CD4-positive, alpha-beta memory T cell (primary cell): ENCODE results near the gene PTGFRN. TPM values are rescaled to one million over a fixed set of nuclear protein-coding genes. Genes with fewer than 3 reads are reported as not detected.

Experiments used
- CTCF ChIA-PET: fragments of 350-600 bp; sonication (Branson Sonifier 250); formaldehyde crosslinking; loops from one replicate; lab custom pipeline; 2021; ENCODE audit warnings: inconsistent platforms; ENCODE audit not compliant: partially characterized antibody; lab: Charles Lee
- POLR2A ChIA-PET: fragments of 350-600 bp; sonication (Branson Sonifier 250); formaldehyde crosslinking; loops from one replicate; lab custom pipeline; 2021; ENCODE audit not compliant: partially characterized antibody; lab: Charles Lee
- DNase-seq, 5 donors: peaks; one replicate each; pipeline versions ENCODE4 v3.0.0 to v3.0.0-alpha.2; 2020 to 2022; ENCODE audit warnings: mixed read lengths in 1 of 5
- H3K27ac ChIP-seq: one replicate; pipeline ENCODE4 v1.7.0; 2013; ENCODE audit warnings: low read depth, low read length
- H3K27me3 ChIP-seq: 2 replicates; pipeline ENCODE4 v1.7.0; 2013; ENCODE audit warnings: mild to moderate bottlenecking, low read length, moderate library complexity; ENCODE audit not compliant: insufficient read depth
- H3K36me3 ChIP-seq: 2 replicates; pipeline ENCODE4 v1.7.0; 2013; ENCODE audit warnings: mild to moderate bottlenecking, low read length, moderate library complexity; ENCODE audit not compliant: insufficient read depth
- H3K4me1 ChIP-seq: 2 replicates; pipeline ENCODE4 v1.7.0; 2013; ENCODE audit warnings: mild to moderate bottlenecking, low read length, moderate library complexity; ENCODE audit not compliant: insufficient read depth
- H3K4me3 ChIP-seq, 2 donors: one replicate each; pipeline ENCODE4 v1.7.0; 2013; ENCODE audit warnings: low read length in 2 of 2, mild to moderate bottlenecking in 1 of 2
- H3K9me3 ChIP-seq, 2 donors: one replicate each; pipeline ENCODE4 v1.7.0; 2013; ENCODE audit warnings: low read length in 2 of 2, control low read depth in 1 of 2; ENCODE audit not compliant: control insufficient read depth in 1 of 2
- H3K27ac Mint-ChIP-seq, 7 donors: one replicate each; pipeline ENCODE4 v1.8.0; 2020 to 2021; ENCODE audit warnings: mixed read lengths in 7 of 7, mild to moderate bottlenecking in 6 of 7, inconsistent platforms in 3 of 7, moderate library complexity in 3 of 7
- H3K27me3 Mint-ChIP-seq, 2 donors: one replicate each; pipeline ENCODE4 v1.8.0; 2020 to 2021; ENCODE audit warnings: mixed read lengths in 2 of 2
- H3K36me3 Mint-ChIP-seq, 2 donors: one replicate each; pipeline ENCODE4 v1.8.0; 2020 to 2021; ENCODE audit warnings: mixed read lengths in 2 of 2, inconsistent platforms in 1 of 2, mild to moderate bottlenecking in 1 of 2
- H3K4me1 Mint-ChIP-seq, 4 donors: one replicate each; pipeline ENCODE4 v1.8.0; 2020 to 2021; ENCODE audit warnings: mixed read lengths in 4 of 4, mild to moderate bottlenecking in 1 of 4
- H3K4me3 Mint-ChIP-seq, 8 donors: one replicate each; pipeline ENCODE4 v1.8.0; 2020 to 2021; ENCODE audit warnings: mixed read lengths in 8 of 8, mild to moderate bottlenecking in 7 of 8, moderate library complexity in 6 of 8, inconsistent platforms in 3 of 8
- H3K9me3 Mint-ChIP-seq, 8 donors: one replicate each; pipeline ENCODE4 v1.8.0; 2020 to 2021; ENCODE audit warnings: mixed read lengths in 8 of 8, mild to moderate bottlenecking in 5 of 8, inconsistent platforms in 3 of 8, moderate library complexity in 1 of 8
- intact Hi-C: fragments of 100-400 bp; cut with micrococcal nuclease; formaldehyde crosslinking; loops from one replicate; pipeline ENCODE4 v1.15.1; 2023
- polyA plus RNA-seq, 2 donors: library from polyadenylated mRNA; unstranded; fragments of 300-500 nt; fragmentation: Illumina TruSeq; gene quantifications; one replicate each; pipeline ENCODE4 v1.2.3, GENCODE V29; 2021
- total RNA-seq, 2 experiments: library from RNA; stranded (reverse); gene quantifications; one replicate each; pipeline ENCODE4 v1.2.3, GENCODE V29; 2021

PTGFRN gene
- total and polyA plus RNA-seq, 4 experiments from 2014 or later = 0.39 to 0.55 (median 0.44) TPM; not detected in 1

DNA sequence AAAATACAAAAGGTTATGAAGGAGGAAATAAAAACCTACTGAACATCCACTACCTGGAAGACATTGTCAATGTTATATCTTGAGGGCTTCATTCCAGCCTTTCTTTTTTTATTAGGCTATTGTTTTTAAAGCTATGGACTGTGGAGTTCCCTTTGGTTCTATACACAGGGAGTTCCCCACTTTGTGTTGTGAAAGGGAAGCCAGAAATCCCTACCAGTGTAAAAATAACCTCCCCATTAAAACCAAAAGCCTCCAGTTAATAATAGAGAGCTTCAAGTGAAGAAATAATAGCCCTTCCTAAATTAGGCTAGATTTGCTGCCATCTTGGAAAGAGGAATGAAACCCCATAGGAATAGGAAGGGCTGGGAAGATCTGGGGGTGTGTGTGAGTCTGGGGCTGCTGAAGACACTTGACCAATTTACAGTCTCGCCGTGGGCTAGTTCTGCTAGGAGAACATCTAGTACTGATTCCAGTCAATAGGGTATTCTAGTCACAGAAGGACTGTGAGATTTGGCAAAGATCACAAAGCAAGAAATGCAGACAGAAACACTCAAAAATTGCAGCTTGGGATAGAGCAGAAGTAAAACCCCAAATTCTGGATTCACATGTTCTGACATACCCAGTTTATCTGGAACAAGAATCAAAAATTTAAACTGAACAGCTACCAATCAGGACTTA, 32.4 kb upstream of the PTGFRN start:
- Histone ChIP-seq H3K9me3 (no peaks in the 10 kb centered on the region), H3K4me3 (no peak overlapping the region), H3K4me1 (peaks cover 51% of the 10 kb centered on the region), H3K27me3 (no peaks in the 10 kb centered on the region), H3K27ac (peak overlapping the region; percentile 50), H3K36me3 (no peaks in the 10 kb centered on the region)
- Mint-ChIP-seq H3K4me1 (peaks cover 14 to 25% (median 24%) of the 10 kb centered on the region in 4 donors), H3K27me3 (peaks cover 0 to 2% of the 10 kb centered on the region in 2 donors), H3K9me3 (no peaks in the 10 kb centered on the region), H3K36me3 (no peaks in the 10 kb centered on the region), H3K4me3 (peak overlapping the region in 2 of 8 donors; percentile 0 to 27), H3K27ac (no peak overlapping the region)
- POLR2A ChIA-PET = interaction anchor here (0.6 to 2.5 kb wide), 35 partner anchors 9 to 501 kb away, joined by 3 to 30 read pairs (median 4); partner anchors contain the start of genes CD2, PTGFRN and TTF2
- CTCF ChIA-PET = interaction anchor here (0.7 to 2.4 kb wide), 13 partner anchors 10 to 181 kb away, joined by 3 to 23 read pairs (median 4); no protein-coding TSS in a partner anchor
- no peak for DNase-seq
- intact Hi-C loops = loop anchor here (5.0 kb wide), 1 partner anchor 55 kb away; no protein-coding TSS in a partner anchor

DNA sequence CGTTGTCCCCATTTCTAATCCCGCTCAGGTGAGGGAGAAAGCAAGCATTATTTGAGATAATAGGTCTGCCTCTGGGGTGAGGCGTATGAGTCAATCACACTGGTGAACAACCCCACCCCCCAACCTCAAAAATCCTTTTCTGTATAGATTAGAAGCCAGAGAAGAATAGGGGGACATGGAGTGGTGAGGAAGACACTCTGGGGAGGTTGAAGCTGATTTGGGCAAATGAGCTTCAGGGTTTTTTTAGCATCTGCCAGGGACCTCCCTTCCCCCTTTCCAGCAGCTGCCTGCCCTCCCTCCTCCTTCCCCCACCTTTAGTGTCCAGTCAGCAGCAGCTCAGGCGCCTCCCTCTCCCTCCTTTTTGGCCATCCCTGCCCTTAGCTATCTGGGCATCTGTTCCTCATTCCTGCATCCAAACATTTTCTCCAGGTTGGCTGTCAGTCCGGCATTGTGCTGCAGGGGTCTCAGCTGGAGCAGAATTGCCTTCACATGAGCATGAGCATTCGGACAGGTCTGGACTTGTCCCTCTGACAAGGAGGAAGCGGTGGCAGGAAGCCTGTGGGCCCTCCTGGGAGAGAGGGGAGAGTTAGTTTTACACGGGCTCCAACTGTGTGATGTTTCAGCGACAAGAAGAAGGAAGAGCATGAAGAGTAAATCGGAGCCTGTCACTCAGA, 30.8 kb upstream of the PTGFRN start:
- Mint-ChIP-seq H3K27ac (no peak overlapping the region), H3K9me3 (no peaks in the 10 kb centered on the region), H3K4me1 (peaks cover 10 to 20% (median 19%) of the 10 kb centered on the region in 4 donors), H3K4me3 (no peak overlapping the region), H3K36me3 (no peaks in the 10 kb centered on the region), H3K27me3 (no peaks in the 10 kb centered on the region)
- no peaks in the 10 kb centered on the region for H3K36me3 ChIP-seq
- no peaks in the 10 kb centered on the region for H3K27me3 ChIP-seq
- intact Hi-C loops = loop anchor here (1.0 to 5.0 kb wide), 4 partner anchors 53 to 176 kb away; no protein-coding TSS in a partner anchor
- H3K4me3 ChIP-seq = peak overlapping the region in 1 of 2 donors; percentile 51
- peak overlapping the region; percentile 50 for H3K27ac ChIP-seq
- no peaks in the 10 kb centered on the region for H3K9me3 ChIP-seq
- H3K4me1 ChIP-seq = peaks cover 46% of the 10 kb centered on the region
- peak in 2 of 5 donors; percentile 6 to 60 for DNase-seq
- CTCF ChIA-PET = interaction anchor here (0.8 to 1.7 kb wide), 4 partner anchors 27 to 154 kb away, joined by 3 to 7 read pairs (median 3); no protein-coding TSS in a partner anchor
- POLR2A ChIA-PET = interaction anchor here (0.6 to 2.5 kb wide), 14 partner anchors 8 to 181 kb away, joined by 3 to 30 read pairs (median 8); partner anchors contain the start of genes CD2, PTGFRN and TTF2

DNA sequence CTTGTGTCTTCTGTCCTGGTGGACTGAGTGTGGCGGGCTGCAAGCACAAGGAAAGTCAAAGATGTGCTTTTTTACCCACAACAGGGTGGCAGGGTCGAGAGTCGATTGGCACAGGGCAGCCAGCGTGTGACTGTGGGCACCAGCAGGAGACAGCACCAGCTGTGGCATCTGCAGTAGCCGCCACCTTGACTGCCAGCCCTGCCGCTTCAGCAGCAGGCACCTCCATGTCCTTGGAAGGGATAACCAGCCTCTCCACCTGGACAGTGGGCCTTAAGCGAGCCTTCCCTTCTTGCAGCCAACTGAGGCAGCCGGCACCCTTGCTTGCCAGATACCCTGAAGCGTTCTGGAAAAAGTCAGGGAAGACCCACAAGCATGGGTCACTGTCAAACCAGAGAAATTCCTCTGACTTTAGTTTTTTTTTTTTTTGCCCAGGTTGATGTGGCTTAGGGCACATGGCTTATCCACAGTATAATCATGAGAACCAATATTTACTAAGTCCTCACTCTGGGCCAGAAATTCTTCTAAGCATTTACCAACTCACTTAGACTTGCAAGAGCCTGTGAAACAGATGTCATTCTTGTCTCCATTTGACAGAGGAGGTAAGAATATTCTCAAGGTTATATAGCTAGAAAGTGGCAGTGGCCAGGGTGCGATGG, 30.1 kb upstream of the PTGFRN start:
- no peak overlapping the region for H3K27ac Mint-ChIP-seq
- POLR2A ChIA-PET = interaction anchor here (0.9 to 2.5 kb wide), 5 partner anchors 25 to 125 kb away, joined by 5 to 24 read pairs (median 10); partner anchors contain the start of gene CD2
- no peak for DNase-seq
- H3K36me3 ChIP-seq = no peaks in the 10 kb centered on the region
- H3K27me3 Mint-ChIP-seq = no peaks in the 10 kb centered on the region
- H3K27me3 ChIP-seq = no peaks in the 10 kb centered on the region
- H3K4me1 ChIP-seq = peaks cover 43% of the 10 kb centered on the region
- no peak overlapping the region for H3K4me3 ChIP-seq
- H3K4me1 Mint-ChIP-seq = peaks cover 8 to 16% (median 16%) of the 10 kb centered on the region in 4 donors
- no peaks in the 10 kb centered on the region for H3K9me3 ChIP-seq
- intact Hi-C loops = loop anchor here (2.0 to 5.0 kb wide), 2 partner anchors 53 to 63 kb away; no protein-coding TSS in a partner anchor
- CTCF ChIA-PET = interaction anchor here (1.2 to 1.6 kb wide), 3 partner anchors 10 to 155 kb away, joined by 3 to 6 read pairs (median 5); no protein-coding TSS in a partner anchor
- no peak overlapping the region for H3K4me3 Mint-ChIP-seq
- H3K9me3 Mint-ChIP-seq = no peaks in the 10 kb centered on the region
- no peaks in the 10 kb centered on the region for H3K36me3 Mint-ChIP-seq
- H3K27ac ChIP-seq = no peak overlapping the region

DNA sequence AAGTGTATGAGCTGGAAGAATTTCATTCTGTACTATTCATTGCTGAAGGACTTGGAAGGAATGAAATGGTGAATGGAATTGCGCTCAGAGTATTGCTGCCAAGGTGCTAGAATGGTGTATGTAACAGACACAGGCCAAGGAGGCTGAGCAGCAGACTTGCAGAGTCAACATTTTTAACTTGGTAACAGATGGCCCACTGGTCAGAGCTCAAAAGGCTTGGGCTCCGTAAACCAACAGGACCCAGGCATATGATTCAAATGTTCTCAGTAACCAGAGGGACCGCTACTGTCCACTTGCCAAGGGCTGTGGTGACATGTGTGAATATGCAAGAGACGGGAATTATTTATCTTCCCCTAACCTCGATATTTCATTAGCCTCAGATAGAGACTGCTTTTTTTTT, 28.8 kb upstream of the PTGFRN start:
- Mint-ChIP-seq H3K4me1 (peaks cover 4 to 7% (median 5%) of the 10 kb centered on the region in 4 donors), H3K4me3 (no peak overlapping the region), H3K27me3 (no peaks in the 10 kb centered on the region), H3K36me3 (no peaks in the 10 kb centered on the region), H3K9me3 (no peaks in the 10 kb centered on the region), H3K27ac (peak overlapping the region in 1 of 7 donors; percentile 8)
- Histone ChIP-seq H3K27ac (no peak overlapping the region), H3K36me3 (no peaks in the 10 kb centered on the region), H3K4me3 (no peak overlapping the region), H3K27me3 (no peaks in the 10 kb centered on the region), H3K9me3 (no peaks in the 10 kb centered on the region), H3K4me1 (peaks cover 38% of the 10 kb centered on the region)
- ChIA-PET CTCF (interaction anchor here (0.9 to 3.6 kb wide), 13 partner anchors 9 to 175 kb away, joined by 3 to 32 read pairs (median 5); no protein-coding TSS in a partner anchor), POLR2A (interaction anchor here (0.6 to 2.5 kb wide), 3 partner anchors 87 to 143 kb away, joined by 3 to 7 read pairs (median 6); no protein-coding TSS in a partner anchor)
- no peak for DNase-seq
- intact Hi-C loops = loop anchor here (1.0 kb wide), 1 partner anchor 144 kb away; no protein-coding TSS in a partner anchor

DNA sequence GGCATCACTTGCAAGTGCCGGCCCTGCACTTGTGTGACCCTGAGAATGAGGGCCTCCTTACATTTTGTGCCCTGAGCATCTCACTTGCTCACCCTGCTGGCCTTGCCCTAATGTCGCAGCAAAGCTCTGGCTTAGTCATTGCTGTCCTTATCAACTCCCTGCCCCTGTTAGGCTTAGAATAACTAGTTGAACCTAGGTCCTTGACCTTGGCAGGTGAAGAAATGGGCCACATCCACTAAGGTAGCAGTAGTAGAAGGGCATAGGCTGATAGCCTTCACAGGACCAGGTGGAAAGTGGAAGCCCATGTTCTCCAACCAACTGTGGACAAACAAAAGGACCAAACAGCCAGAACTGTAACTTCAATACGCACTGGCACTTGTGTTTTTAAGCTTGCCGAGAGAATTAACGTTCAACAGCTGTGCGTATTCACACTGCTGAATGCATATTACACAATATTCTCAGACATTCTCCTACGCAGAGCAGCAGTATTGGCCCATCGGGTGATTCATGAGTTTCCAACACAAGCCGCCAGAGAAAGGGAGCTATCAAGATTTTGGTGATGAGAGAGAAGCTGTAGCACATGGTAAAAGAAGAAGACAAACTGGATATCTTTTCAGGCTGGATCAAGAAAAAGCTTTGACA, 27.7 kb upstream of the PTGFRN start:
- H3K9me3 Mint-ChIP-seq = no peaks in the 10 kb centered on the region
- intact Hi-C loops = loop anchor here (1.0 kb wide), 1 partner anchor 145 kb away; no protein-coding TSS in a partner anchor
- peak in 2 of 5 donors; percentile 5 to 20 for DNase-seq
- CTCF ChIA-PET = interaction anchor here (0.9 to 3.6 kb wide), 14 partner anchors 15 to 174 kb away, joined by 3 to 32 read pairs (median 5); no protein-coding TSS in a partner anchor
- Histone ChIP-seq H3K27ac (no peak overlapping the region), H3K4me1 (peaks cover 28% of the 10 kb centered on the region), H3K36me3 (no peaks in the 10 kb centered on the region), H3K4me3 (no peak overlapping the region), H3K27me3 (no peaks in the 10 kb centered on the region), H3K9me3 (no peaks in the 10 kb centered on the region)
- H3K4me1 Mint-ChIP-seq = peaks cover 0 to 5% (median 2%) of the 10 kb centered on the region in 4 donors
- H3K27me3 Mint-ChIP-seq = no peaks in the 10 kb centered on the region
- no peak overlapping the region for H3K4me3 Mint-ChIP-seq
- peak overlapping the region in 1 of 7 donors; percentile 28 for H3K27ac Mint-ChIP-seq
- H3K36me3 Mint-ChIP-seq = no peaks in the 10 kb centered on the region
- POLR2A ChIA-PET = interaction anchor here (0.6 to 2.5 kb wide), 2 partner anchors 88 to 144 kb away, joined by 3 to 7 read pairs; no protein-coding TSS in a partner anchor

DNA sequence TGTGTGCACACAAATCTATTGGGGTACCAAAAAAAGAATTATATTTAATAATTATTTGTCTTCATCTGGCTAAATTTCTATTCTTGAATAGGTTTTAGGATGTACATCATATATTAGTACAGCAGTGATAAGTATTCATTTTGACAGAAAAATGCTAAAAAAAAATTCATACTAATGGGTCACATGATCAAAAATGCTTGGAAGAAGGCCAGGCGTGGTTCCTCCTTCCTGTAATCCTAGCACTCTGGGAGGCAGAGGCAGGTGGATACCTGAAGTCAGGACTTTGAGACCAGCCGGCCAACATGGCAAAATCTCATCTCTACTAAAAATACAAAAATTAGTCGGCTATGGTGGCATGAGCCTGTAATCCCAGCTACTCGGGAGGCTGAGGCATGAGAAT, 26.9 kb upstream of the PTGFRN start:
- Histone ChIP-seq H3K36me3 (no peaks in the 10 kb centered on the region), H3K27me3 (no peaks in the 10 kb centered on the region), H3K9me3 (no peaks in the 10 kb centered on the region), H3K4me1 (peaks cover 19% of the 10 kb centered on the region), H3K27ac (no peak overlapping the region), H3K4me3 (no peak overlapping the region)
- H3K4me3 Mint-ChIP-seq = no peak overlapping the region
- H3K27me3 Mint-ChIP-seq = no peaks in the 10 kb centered on the region
- ChIA-PET POLR2A (interaction anchor here (1.0 to 2.5 kb wide), 2 partner anchors 11 to 145 kb away, joined by 3 to 7 read pairs; no protein-coding TSS in a partner anchor), CTCF (interaction anchor here (0.9 to 3.6 kb wide), 11 partner anchors 14 to 169 kb away, joined by 3 to 32 read pairs (median 5); no protein-coding TSS in a partner anchor)
- intact Hi-C loops = no loop called here
- no peak overlapping the region for H3K27ac Mint-ChIP-seq
- DNase-seq = no peak
- peaks cover 0 to 5% (median 2%) of the 10 kb centered on the region in 4 donors for H3K4me1 Mint-ChIP-seq
- no peaks in the 10 kb centered on the region for H3K9me3 Mint-ChIP-seq
- H3K36me3 Mint-ChIP-seq = no peaks in the 10 kb centered on the region
